Measurements from ENCODE around the gene ZNF805.
"Not testable (repeated sequence)": the region's sequence is repeated elsewhere in the genome, so short reads cannot be mapped to it uniquely, and the experiment has no call there.

The ZNF805 gene

GRCh38 chr19:57267291-57267690, 26.9 kb downstream of the ZNF805 start:
- in situ Hi-C loops (cut with MboI; ENCODE audit: low sequenced_read_pairs): no loop called here

- in situ Hi-C loops (cut with MboI; ENCODE audit: low sequenced_read_pairs): no loop called here
Measured at GRCh38 chr19:57269515-57270250, 29.3 kb downstream of the ZNF805 start.

GRCh38 chr19:57271280-57271679, 30.8 kb downstream of the ZNF805 start:
- in situ Hi-C loops (cut with MboI; ENCODE audit: low sequenced_read_pairs): no loop called here

- in situ Hi-C loops (cut with MboI; ENCODE audit: low sequenced_read_pairs): no loop called here
Measured at GRCh38 chr19:57273014-57273413, 32.6 kb downstream of the ZNF805 start.

GRCh38 chr19:57276430-57276829, 36.0 kb downstream of the ZNF805 start:
- in situ Hi-C loops (cut with MboI; ENCODE audit: low sequenced_read_pairs): no loop called here

- in situ Hi-C loops (cut with MboI; ENCODE audit: low sequenced_read_pairs): not testable (repeated sequence)
Measured at GRCh38 chr19:57278481-57278880, 38.0 kb downstream of the ZNF805 start.

GRCh38 chr19:57279418-57280164, 39.2 kb downstream of the ZNF805 start:
- in situ Hi-C loops (cut with MboI; ENCODE audit: low sequenced_read_pairs): no loop called here

- in situ Hi-C loops (cut with MboI; ENCODE audit: low sequenced_read_pairs): no loop called here
Measured at GRCh38 chr19:57280165-57280961, 39.9 kb downstream of the ZNF805 start, which contains the start of gene ZNF460. Gene ZNF460, plus strand, starts transcription at chr19:57280485. Its CDS starts 322 bp downstream, at chr19:57280807.

GRCh38 chr19:57280962-57281400, 40.5 kb downstream of the ZNF805 start:
- in situ Hi-C loops (cut with MboI; ENCODE audit: low sequenced_read_pairs): no loop called here

- in situ Hi-C loops (cut with MboI; ENCODE audit: low sequenced_read_pairs): no loop called here
Measured at GRCh38 chr19:57282011-57282643, 41.7 kb downstream of the ZNF805 start.

GRCh38 chr19:57288373-57288772, 47.9 kb downstream of the ZNF805 start:
- in situ Hi-C loops (cut with MboI; ENCODE audit: low sequenced_read_pairs): no loop called here

GRCh38 chr19:57290970-57291369, 50.5 kb downstream of the ZNF805 start:
- in situ Hi-C loops (cut with MboI; ENCODE audit: low sequenced_read_pairs): no loop called here

- in situ Hi-C loops (cut with MboI; ENCODE audit: low sequenced_read_pairs): no loop called here
Measured at GRCh38 chr19:57292547-57292946, 52.1 kb downstream of the ZNF805 start.

- in situ Hi-C loops (cut with MboI; ENCODE audit: low sequenced_read_pairs): no loop called here
Measured at GRCh38 chr19:57293719-57294118, 53.3 kb downstream of the ZNF805 start.

GRCh38 chr19:57302020-57302465, 61.6 kb downstream of the ZNF805 start:
- in situ Hi-C loops (cut with MboI; ENCODE audit: low sequenced_read_pairs): no loop called here

- in situ Hi-C loops (cut with MboI; ENCODE audit: low sequenced_read_pairs): no loop called here
Measured at GRCh38 chr19:57302727-57303401, 62.4 kb downstream of the ZNF805 start.

Data from hTERT RPE-1 (cell line).